ENCODE results near the gene KRT31. TPM values are rescaled to one million over a fixed set of nuclear protein-coding genes. Genes with fewer than 3 reads are reported as not detected.

KRT31 gene
- total RNA-seq, 1 experiment from 2014 or later: not detected

- H3K36me3 Mint-ChIP-seq: no peaks in the 10 kb centered on the region
- DNase-seq (ENCODE audit: low spot score): no peak
- no peak overlapping the region for H3K4me3 Mint-ChIP-seq
- CTCF ChIA-PET: no interaction called here
- POLR2A ChIA-PET: no interaction called here
- H3K9me3 Mint-ChIP-seq: no peaks in the 10 kb centered on the region
- no peak for ATAC-seq
- peaks cover 4% of the 10 kb centered on the region for H3K4me1 Mint-ChIP-seq
- no peaks in the 10 kb centered on the region; the same call in 1 of the 2 replicates for H3K27me3 Mint-ChIP-seq (ENCODE audit: low read depth)
- no peak overlapping the region for H3K27ac Mint-ChIP-seq
- TF ChIP-seq ETV6 (CRISPR knock-in tag; IDR thresholded peaks at IDR 0.05) (no peak), ZNF671 (CRISPR knock-in tag; IDR thresholded peaks at IDR 0.05) (no peak), ZNF425 (CRISPR knock-in tag; conservative IDR thresholded peaks at IDR 0.05) (no peak), CDX4 (CRISPR knock-in tag; IDR thresholded peaks at IDR 0.05; ENCODE audit: borderline replicate concordance) (no peak), GTF2I (CRISPR knock-in tag; conservative IDR thresholded peaks at IDR 0.05) (no peak), NFE2L1 (CRISPR knock-in tag; IDR thresholded peaks at IDR 0.05) (no peak), STAT6 (CRISPR knock-in tag; conservative IDR thresholded peaks at IDR 0.05; ENCODE audit: low read depth) (no peak), TEAD1 (CRISPR knock-in tag; IDR thresholded peaks at IDR 0.05) (no peak), NR3C1 (CRISPR knock-in tag; conservative IDR thresholded peaks at IDR 0.05; ENCODE audit: low read depth) (no peak), IRF2 (CRISPR knock-in tag; IDR thresholded peaks at IDR 0.05; ENCODE audit: borderline replicate concordance, low read depth) (no peak), CBFB (CRISPR knock-in tag; IDR thresholded peaks at IDR 0.05; ENCODE audit: low read depth) (no peak), ZNF281 (CRISPR knock-in tag; IDR thresholded peaks at IDR 0.05) (no peak), ZNF423 (CRISPR knock-in tag; IDR thresholded peaks at IDR 0.05) (no peak), SMAD3 (CRISPR knock-in tag; IDR thresholded peaks at IDR 0.05; ENCODE audit: borderline replicate concordance) (no peak)
These were observed 24.2 kb upstream of the KRT31 start for GRCh38 chr17:41421617-41422016.

- ATAC-seq (no peak), DNase-seq (ENCODE audit: low spot score) (no peak)
- Mint-ChIP-seq H3K27me3 (ENCODE audit: low read depth) (no peaks in the 10 kb centered on the region; the same call in 1 of the 2 replicates), H3K9me3 (no peaks in the 10 kb centered on the region), H3K27ac (no peak overlapping the region), H3K4me3 (no peak overlapping the region), H3K36me3 (no peaks in the 10 kb centered on the region), H3K4me1 (peaks cover 4% of the 10 kb centered on the region)
- CTCF ChIA-PET: no interaction called here
- POLR2A ChIA-PET: no interaction called here
- no peak for TF ChIP-seq EMX1 (CRISPR knock-in tag; IDR thresholded peaks at IDR 0.05)
- TF ChIP-seq E2F5 (CRISPR knock-in tag; IDR thresholded peaks at IDR 0.05): no peak
- no peak for TF ChIP-seq OVOL2 (CRISPR knock-in tag; IDR thresholded peaks at IDR 0.05; ENCODE audit: borderline replicate concordance)
- no peak for TF ChIP-seq ZNF396 (CRISPR knock-in tag; IDR thresholded peaks at IDR 0.05; ENCODE audit: borderline replicate concordance)
- TF ChIP-seq ATF1 (CRISPR knock-in tag; IDR thresholded peaks at IDR 0.05): no peak
- no peak for TF ChIP-seq ZNF232 (CRISPR knock-in tag; IDR thresholded peaks at IDR 0.05)
- no peak for TF ChIP-seq ZBTB21 (CRISPR knock-in tag; IDR thresholded peaks at IDR 0.05; ENCODE audit: borderline replicate concordance)
- no peak for TF ChIP-seq ARID4B (CRISPR knock-in tag; IDR thresholded peaks at IDR 0.05; ENCODE audit: borderline replicate concordance)
- TF ChIP-seq ZNF423 (CRISPR knock-in tag; IDR thresholded peaks at IDR 0.05): no peak
- no peak for TF ChIP-seq HMGA2 (CRISPR knock-in tag; IDR thresholded peaks at IDR 0.05)
- no peak for TF ChIP-seq MYBL2 (CRISPR knock-in tag; IDR thresholded peaks at IDR 0.05)
These were observed 23.7 kb upstream of the KRT31 start for GRCh38 chr17:41421116-41421515.
